Right lobe of liver (tissue), 6 donors: ENCODE results near the gene ITGB3. TPM values are rescaled to one million over a fixed set of nuclear protein-coding genes. Genes with fewer than 3 reads are reported as not detected.

Experiments used
- ATAC-seq, 4 donors: fragments of 200-7000 bp; cut with Tn5 transposase; one replicate each; pipeline ENCODE4 v1.9.1; 2020; ENCODE audit warnings: mild to moderate bottlenecking in 4 of 4, moderate library complexity in 4 of 4
- DNase-seq, 3 donors: peaks; one replicate each; pipeline ENCODE4 v3.0.0-alpha.2; 2020
- H3K27ac ChIP-seq, 3 donors: fragments of 200-600 bp; one replicate each; pipeline ENCODE4 v1.8.0; 2022
- H3K27me3 ChIP-seq, 2 donors: fragments of 200-600 bp; one replicate each; pipeline ENCODE4 v1.8.0; 2022
- H3K36me3 ChIP-seq, 4 donors: fragments of 200-600 bp; sonication (generic) in 1 of 4; one replicate each; pipeline versions ENCODE4 v1.5.1 to v1.8.0; 2017 to 2022; ENCODE audit warnings: control low read depth in 1 of 4
- H3K4me1 ChIP-seq, 4 donors: fragments of 200-600 bp; sonication (generic) in 1 of 4; one replicate each; pipeline versions ENCODE4 v1.5.1 to v1.8.0; 2017 to 2022; ENCODE audit warnings: control low read depth in 1 of 4
- H3K4me3 ChIP-seq, 3 donors: fragments of 200-600 bp; one replicate each; pipeline ENCODE4 v1.8.0; 2022
- H3K9me3 ChIP-seq, 4 donors: fragments of 200-600 bp; sonication (generic) in 1 of 4; one replicate each; pipeline versions ENCODE4 v1.5.1 to v1.8.0; 2017 to 2022; ENCODE audit warnings: control low read depth in 1 of 4
- CTCF ChIP-seq, 4 donors: fragments of 200-600 bp in 3 of 4; fragments of 450-650 bp in 1 of 4; IDR thresholded peaks; one replicate each; pipeline versions ENCODE4 v1.5.1 to v1.8.0; 2016 to 2022; ENCODE audit warnings: antibody characterized with exemption in 4 of 4, mild to moderate bottlenecking in 2 of 4
- POLR2A ChIP-seq: fragments of 450-650 bp; IDR thresholded peaks from one replicate; pipeline ENCODE4 v1.6.1; 2017; ENCODE audit warnings: antibody characterized with exemption, mild to moderate bottlenecking
- WGBS: methylation state at CpG from one replicate; pipeline ENCODE4 v1.1.6; 2018; ENCODE audit warnings: low coverage, low lambda C conversion rate; ENCODE audit not compliant: insufficient coverage; ENCODE audit errors: missing lambda C conversion rate; 5-methylcytosine and 5-hydroxymethylcytosine counted together
- intact Hi-C, 2 donors: fragments of 100-400 bp; cut with DNase I; formaldehyde crosslinking; loops; one replicate each; pipeline versions ENCODE4 v1.11.2 to v1.14.1; 2022
- total RNA-seq, 6 experiments: library from RNA; depleted of rRNA in 2 of 6; stranded (reverse); fragments of >200 nt in 2 of 6; fragmentation: NEBNext Ultra II Directional in 3 of 6; extraction: Animal tissue kit (Norgen Biotek cat#: 25700) in 3 of 6; gene quantifications; one replicate each; pipeline versions ENCODE4 v1.1.0 to v1.2.4, GENCODE V29; 2016 to 2023
- donor health status: DM: no; HTN: yes; CAD: no.
- donor health status: DM: no; HTN: no; CAD: no.
- donor health status: DM: no; HTN: no; CAD: no.
- donor health status: DM: no; HTN: yes; CAD: no.
- donor health status: DM: no; HTN: yes; CAD: no.

ITGB3 gene
- total RNA-seq, 6 experiments from 2014 or later = 2.2 to 8.0 (median 4.8) TPM

- WGBS = 54% methylated on average over 2 of the region's 6 CpGs
- Histone ChIP-seq H3K27me3 (no peaks in the 10 kb centered on the region), H3K27ac (no peak overlapping the region), H3K9me3 (no peaks in the 10 kb centered on the region), H3K4me1 (peaks cover 0 to 13% (median 4%) of the 10 kb centered on the region in 4 donors), H3K36me3 (no peaks in the 10 kb centered on the region), H3K4me3 (no peak overlapping the region)
- TF ChIP-seq POLR2A = no peak
- no peak for TF ChIP-seq CTCF (IDR thresholded peaks at IDR 0.05)
- ATAC-seq = peak in 3 of 4 donors; percentile 13 to 56 (median 28)
- intact Hi-C loops = no loop called here
- DNase-seq = no peak
These were observed 34.7 kb upstream of the ITGB3 start for GRCh38 chr17:47218896-47219430.

- TF ChIP-seq POLR2A (no peak), CTCF (IDR thresholded peaks at IDR 0.05) (no peak)
- intact Hi-C loops = loop anchor here in 1 of 2 donors (10.0 kb wide), 1 partner anchor 405 kb away; no protein-coding TSS in a partner anchor
- Histone ChIP-seq H3K27me3 (no peaks in the 10 kb centered on the region), H3K4me1 (peaks cover 0 to 22% (median 5%) of the 10 kb centered on the region in 4 donors), H3K36me3 (no peaks in the 10 kb centered on the region), H3K9me3 (no peaks in the 10 kb centered on the region), H3K27ac (no peak overlapping the region), H3K4me3 (no peak overlapping the region)
- DNase-seq (no peak), ATAC-seq (no peak)
- 84% methylated on average over 13 of the region's 21 CpGs for WGBS
These were observed 33.8 kb upstream of the ITGB3 start for GRCh38 chr17:47219621-47220475.

- TF ChIP-seq POLR2A (no peak), CTCF (IDR thresholded peaks at IDR 0.05) (no peak)
- DNase-seq = no peak
- ATAC-seq = no peak
These were observed 33.1 kb upstream of the ITGB3 start for GRCh38 chr17:47220531-47220999.

GRCh38 chr17:47221154-47221553 lies 32.5 kb upstream of the ITGB3 start:
- ATAC-seq (no peak), DNase-seq (no peak)
- Histone ChIP-seq H3K4me1 (peaks cover 0 to 30% (median 5%) of the 10 kb centered on the region in 4 donors), H3K27me3 (no peaks in the 10 kb centered on the region), H3K36me3 (no peaks in the 10 kb centered on the region), H3K27ac (no peak overlapping the region), H3K9me3 (no peaks in the 10 kb centered on the region), H3K4me3 (no peak overlapping the region)
- 88% methylated on average over 1 of the region's 6 CpGs for WGBS
- TF ChIP-seq CTCF (IDR thresholded peaks at IDR 0.05) (no peak), POLR2A (no peak)
- intact Hi-C loops = loop anchor here in 1 of 2 donors (10.0 kb wide), 1 partner anchor 404 kb away; no protein-coding TSS in a partner anchor

More at GRCh38 chr17:47220531-47220999, 33.1 kb upstream of the ITGB3 start:
- H3K27ac ChIP-seq = no peak overlapping the region
- no peaks in the 10 kb centered on the region for H3K36me3 ChIP-seq
- no peaks in the 10 kb centered on the region for H3K27me3 ChIP-seq
- intact Hi-C loops = loop anchor here in 1 of 2 donors (10.0 kb wide), 1 partner anchor 404 kb away; no protein-coding TSS in a partner anchor
- H3K4me1 ChIP-seq = peaks cover 0 to 29% (median 5%) of the 10 kb centered on the region in 4 donors
- no peak overlapping the region for H3K4me3 ChIP-seq
- H3K9me3 ChIP-seq = no peaks in the 10 kb centered on the region
- 40% methylated on average over 6 of the region's 7 CpGs for WGBS
